Heart left ventricle (tissue), 13 donors: Measurements from ENCODE around the gene TMEM39A.

ENCODE experiments used
- CTCF ChIP-seq, 12 donors: fragments of 200-600 bp; sonication (generic) in 4 of 12; IDR thresholded peaks; one replicate each; pipeline versions ENCODE4 v1.5.0 to v1.8.0; 2018 to 2022; ENCODE audit warnings: antibody characterized with exemption in 12 of 12, mild to moderate bottlenecking in 5 of 12
- POLR2A ChIP-seq, 2 donors: fragments of 450-650 bp; IDR thresholded peaks; one replicate each; pipeline ENCODE4 v1.6.1; 2017; ENCODE audit warnings: antibody characterized with exemption in 2 of 2, mild to moderate bottlenecking in 2 of 2, moderate library complexity in 2 of 2
- donor health status: ischemic (EF 13 %, LVEDD 7.1; RV severe dilation, severe dysfunction).
- donor health status: DM: no; HTN: yes; CAD: no.
- donor health status: DM: no; HTN: no; CAD: no.
- donor health status: ischemic (EF 25% LVEDD 6.9; RV normal size, moderate dysfunction).
- donor health status: ischemic (EF 25% LVEDD 5.7; RV mildly dilated, moderate dysfunction).
- donor health status: ischemic (EF 35%, LVEDD 5.7; RV mildly dilated, moderate dysfunction).
- donor health status: nonischemic (EF 11% LVEDD 7.7; RV severe dilation, severe dysfunction).
- donor health status: DM: yes; HTN: yes; CAD: no.
- donor health status: PGD.
- donor health status: ischemic (EF 29% LVEDD 5.4; RV normal size, mild dysfunction).
- donor health status: nonischemic (EF 23%, LVEDD 6.1; RV moderate dilation, normal function).

GRCh38 chr3:119456469-119456868, 6.9 kb downstream of the TMEM39A start:
- no peak for TF ChIP-seq CTCF (IDR thresholded peaks at IDR 0.05)
- no peak for TF ChIP-seq POLR2A (IDR thresholded peaks at IDR 0.05)
